Keratinocyte (primary cell): ENCODE data around the gene CRHBP.

Source experiments
- CTCF ChIP-seq, 3 experiments: IDR thresholded peaks in 1 of 3; conservative IDR thresholded peaks in 1 of 3; optimal IDR thresholded peaks in 1 of 3; 2 replicates in 2 of 3; 3 replicates in 1 of 3; pipeline versions ENCODE3 to v1.5.1; 2011; ENCODE audit warnings: low read length in 3 of 3, mild to moderate bottlenecking in 3 of 3, moderate library complexity in 2 of 3, control low read depth in 1 of 3, inconsistent platforms in 1 of 3; ENCODE audit not compliant: insufficient read depth in 2 of 3; ENCODE audit errors: extremely low read depth in 1 of 3
- EZH2 ChIP-seq: IDR thresholded peaks from one replicate; pipeline ENCODE4 v1.6.1; 2012; ENCODE audit warnings: inconsistent platforms, mild to moderate bottlenecking, low read length, moderate library complexity

GRCh38 chr5:77015938-77016569, 63.2 kb downstream of the CRHBP start:
- TF ChIP-seq CTCF (optimal IDR thresholded peaks at IDR 0.05 in 1 of 3, IDR thresholded peaks at IDR 0.05 in 1 of 3, conservative IDR thresholded peaks at IDR 0.05 in 1 of 3; ENCODE audit: extremely low read depth in 1 of 3, insufficient read depth in 2 of 3, low read length in 3 of 3) (peak in 2 of 3 experiments; percentile 16 to 23), EZH2 (no peak)
